GM12874 (cell line): ENCODE data around the gene NKX2-3.

ENCODE experiments used
- CTCF ChIP-seq: IDR thresholded peaks from 2 replicates; pipeline ENCODE4 v1.5.1; 2011; ENCODE audit warnings: low read depth, mild to moderate bottlenecking, control low read depth, low read length, moderate library complexity; ENCODE audit not compliant: insufficient read depth

Gene NKX2-3

GRCh38 chr10:99527526-99528493 lies 4.9 kb upstream of the NKX2-3 start:
- no peak for TF ChIP-seq CTCF

GRCh38 chr10:99528494-99529441 lies 4.0 kb upstream of the NKX2-3 start:
- no peak for TF ChIP-seq CTCF

GRCh38 chr10:99529591-99530107 lies 3.1 kb upstream of the NKX2-3 start:
- no peak for TF ChIP-seq CTCF

- TF ChIP-seq CTCF = no peak
Observed at GRCh38 chr10:99530108-99531025, 2.4 kb upstream of the NKX2-3 start.

GRCh38 chr10:99531026-99531695 lies 1.6 kb upstream of the NKX2-3 start:
- no peak for TF ChIP-seq CTCF

- TF ChIP-seq CTCF = no peak
Observed at GRCh38 chr10:99531696-99532593, 797 bp upstream of the NKX2-3 start.
